Transverse colon (tissue), 4 donors: ENCODE results near the gene POMT1. TPM values are rescaled to one million over a fixed set of nuclear protein-coding genes. Genes with fewer than 3 reads are reported as not detected.
"Not testable (repeated sequence)": the region's sequence is repeated elsewhere in the genome, so short reads cannot be mapped to it uniquely, and the experiment has no call there.

Source experiments
- DNase-seq: peaks from one replicate; pipeline ENCODE4 v3.0.0-alpha.2; 2019
- H3K27ac ChIP-seq, 4 donors: fragments of 200-600 bp; sonication (generic); 2 replicates each; pipeline ENCODE4 v1.5.1; 2016 to 2018; ENCODE audit warnings: inconsistent platforms in 4 of 4
- H3K27me3 ChIP-seq: fragments of 200-600 bp; sonication (generic); 2 replicates; pipeline ENCODE4 v1.5.1; 2017; ENCODE audit warnings: inconsistent platforms
- H3K36me3 ChIP-seq, 4 donors: fragments of 200-600 bp; sonication (generic); 2 replicates each; pipeline ENCODE4 v1.5.1; 2017 to 2019; ENCODE audit warnings: inconsistent platforms in 4 of 4
- H3K4me1 ChIP-seq, 4 donors: fragments of 200-600 bp; sonication (generic); 2 replicates each; pipeline ENCODE4 v1.5.1; 2017 to 2020; ENCODE audit warnings: inconsistent platforms in 4 of 4
- H3K4me3 ChIP-seq, 4 donors: fragments of 200-600 bp; sonication (generic); 1 replicate in 1 of 4; 2 replicates in 3 of 4; pipeline versions ENCODE4 v1.5.1 to v1.6.1; 2017 to 2019; ENCODE audit warnings: inconsistent platforms in 4 of 4
- H3K9me3 ChIP-seq, 2 donors: fragments of 200-600 bp; sonication (generic); 2 replicates each; pipeline ENCODE4 v1.5.1; 2017 to 2019; ENCODE audit warnings: inconsistent platforms in 2 of 2
- EP300 ChIP-seq: sonication (generic); formaldehyde crosslinking; IDR thresholded peaks from one replicate; pipeline ENCODE4 v1.6.1; 2017; ENCODE audit warnings: antibody characterized with exemption, low read depth
- POLR2A ChIP-seq: fragments of 450-650 bp; IDR thresholded peaks from one replicate; pipeline ENCODE4 v1.6.1; 2016; ENCODE audit warnings: antibody characterized with exemption, mild to moderate bottlenecking, moderate library complexity
- POLR2AphosphoS5 ChIP-seq, 3 donors: sonication (generic); formaldehyde crosslinking; IDR thresholded peaks; one replicate each; pipeline ENCODE4 v1.6.1; 2016; ENCODE audit warnings: antibody characterized with exemption in 3 of 3
- WGBS, 2 donors: methylation state at CpG; one replicate each; pipeline ENCODE4 v1.1.5; 2018; ENCODE audit warnings: low coverage in 1 of 2; 5-methylcytosine and 5-hydroxymethylcytosine counted together
- in situ Hi-C, 4 donors: fragments of 200-750 bp; cut with MboI; loops; one replicate each; pipeline versions ENCODE4 v1.15.0 to v1.15.1; 2017; ENCODE audit warnings: low sequenced_read_pairs in 3 of 4, low pct_ligation_motif_present in 1 of 4, low pct_unique_long_range_greater_than_20kb in 1 of 4
- intact Hi-C: fragments of 100-400 bp; cut with DNase I; formaldehyde crosslinking; loops from one replicate; pipeline ENCODE4 v1.15.1; 2023; ENCODE audit warnings: low total_unique reads
- total RNA-seq, 4 donors: library from RNA; depleted of rRNA; stranded (reverse); fragments of >200 nt; gene quantifications; one replicate each; pipeline ENCODE4 v1.1.0, GENCODE V29; 2016
- TF ChIP-seq, protein P1 (sequence below), 5 experiments: fragments of 200-600 bp in 3 of 5; fragments of 450-650 bp in 2 of 5; sonication (generic) in 3 of 5; IDR thresholded peaks; 1 replicate in 2 of 5; 2 replicates in 3 of 5; pipeline ENCODE4 v1.5.1; 2016 to 2017; ENCODE audit warnings: antibody characterized with exemption in 5 of 5, inconsistent platforms in 3 of 5, mild to moderate bottlenecking in 2 of 5, moderate library complexity in 1 of 5

POMT1 gene
- total RNA-seq, 4 donors from 2014 or later, result 37.5 to 178 (median 69.5) TPM

DNA sequence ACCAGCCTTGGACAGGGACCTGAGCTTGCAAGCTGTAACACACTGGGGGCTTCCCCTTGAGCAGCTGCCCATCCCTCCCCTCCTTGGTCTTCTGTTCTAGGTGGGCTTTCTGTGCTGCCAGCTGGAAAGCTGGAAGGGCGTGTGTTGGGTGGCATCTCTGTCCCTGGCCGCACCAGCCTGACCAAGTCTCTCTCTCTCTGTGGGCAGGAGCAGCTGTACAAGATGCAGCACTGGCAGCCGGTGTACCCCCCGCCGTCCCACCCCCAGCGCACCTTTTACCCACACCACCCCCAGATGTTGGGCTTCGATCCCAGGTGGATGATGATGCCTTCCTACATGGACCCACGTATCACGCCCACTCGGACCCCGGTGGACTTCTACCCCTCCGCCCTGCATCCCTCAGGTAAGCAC lies 32.1 kb upstream of the POMT1 start:
- no peak overlapping the region for H3K27ac ChIP-seq
- DNase-seq, result no peak
- TF ChIP-seq, protein P1, sequence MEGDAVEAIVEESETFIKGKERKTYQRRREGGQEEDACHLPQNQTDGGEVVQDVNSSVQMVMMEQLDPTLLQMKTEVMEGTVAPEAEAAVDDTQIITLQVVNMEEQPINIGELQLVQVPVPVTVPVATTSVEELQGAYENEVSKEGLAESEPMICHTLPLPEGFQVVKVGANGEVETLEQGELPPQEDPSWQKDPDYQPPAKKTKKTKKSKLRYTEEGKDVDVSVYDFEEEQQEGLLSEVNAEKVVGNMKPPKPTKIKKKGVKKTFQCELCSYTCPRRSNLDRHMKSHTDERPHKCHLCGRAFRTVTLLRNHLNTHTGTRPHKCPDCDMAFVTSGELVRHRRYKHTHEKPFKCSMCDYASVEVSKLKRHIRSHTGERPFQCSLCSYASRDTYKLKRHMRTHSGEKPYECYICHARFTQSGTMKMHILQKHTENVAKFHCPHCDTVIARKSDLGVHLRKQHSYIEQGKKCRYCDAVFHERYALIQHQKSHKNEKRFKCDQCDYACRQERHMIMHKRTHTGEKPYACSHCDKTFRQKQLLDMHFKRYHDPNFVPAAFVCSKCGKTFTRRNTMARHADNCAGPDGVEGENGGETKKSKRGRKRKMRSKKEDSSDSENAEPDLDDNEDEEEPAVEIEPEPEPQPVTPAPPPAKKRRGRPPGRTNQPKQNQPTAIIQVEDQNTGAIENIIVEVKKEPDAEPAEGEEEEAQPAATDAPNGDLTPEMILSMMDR (IDR thresholded peaks at IDR 0.05), result no peak
- TF ChIP-seq POLR2A (no peak), EP300 (no peak), POLR2AphosphoS5 (IDR thresholded peaks at IDR 0.05) (no peak)
- intact Hi-C loops (loop anchor here (10.0 kb wide), 1 partner anchor 126 kb away; no protein-coding TSS in a partner anchor), in situ Hi-C loops (loop anchor here in 1 of 4 donors (25.0 kb wide), 1 partner anchor 308 kb away; no protein-coding TSS in a partner anchor)
- H3K36me3 ChIP-seq, result peaks cover 0 to 84% (median 35%) of the 10 kb centered on the region in 4 donors
- no peaks in the 10 kb centered on the region for H3K9me3 ChIP-seq
- WGBS, 2 donors, result 98% methylated on average over 12 of the region's 12 CpGs; no CpG with 5 or more reads in 1 of the 2 donors
- no peaks in the 10 kb centered on the region for H3K27me3 ChIP-seq
- no peak overlapping the region for H3K4me3 ChIP-seq
- no peaks in the 10 kb centered on the region for H3K4me1 ChIP-seq

DNA sequence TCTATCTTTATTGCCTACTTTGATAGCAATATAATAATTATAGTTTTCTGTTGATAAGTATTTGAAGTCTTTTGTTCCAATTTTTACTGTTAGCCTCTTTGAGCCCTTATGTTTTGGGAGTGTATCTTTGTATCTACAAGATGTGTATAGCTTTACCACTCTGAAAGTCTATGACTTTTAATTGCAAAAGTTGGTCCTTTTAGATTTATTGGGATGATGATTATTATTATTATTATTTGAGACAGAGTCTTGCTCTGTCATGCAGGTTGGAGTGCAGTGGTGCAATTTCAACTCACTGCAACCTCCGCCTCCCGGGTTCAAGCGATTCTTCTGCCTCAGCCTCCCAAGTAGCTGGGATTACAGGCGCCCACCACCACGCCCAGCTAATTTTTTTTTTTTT lies 30.6 kb upstream of the POMT1 start:
- not testable (repeated sequence) for H3K27ac ChIP-seq, H3K9me3 ChIP-seq, H3K4me3 ChIP-seq, DNase-seq, H3K4me1 ChIP-seq, H3K27me3 ChIP-seq
- in situ Hi-C loops, result loop anchor here in 1 of 4 donors (25.0 kb wide), 1 partner anchor 310 kb away; no protein-coding TSS in a partner anchor
- WGBS, 2 donors, result 94 to 98% methylated on average over 3 to 5 of the region's 5 CpGs
- intact Hi-C loops, result loop anchor here (10.0 kb wide), 1 partner anchor 127 kb away; no protein-coding TSS in a partner anchor
- peaks cover 0 to 87% (median 36%) of the 10 kb centered on the region in 4 donors for H3K36me3 ChIP-seq

DNA sequence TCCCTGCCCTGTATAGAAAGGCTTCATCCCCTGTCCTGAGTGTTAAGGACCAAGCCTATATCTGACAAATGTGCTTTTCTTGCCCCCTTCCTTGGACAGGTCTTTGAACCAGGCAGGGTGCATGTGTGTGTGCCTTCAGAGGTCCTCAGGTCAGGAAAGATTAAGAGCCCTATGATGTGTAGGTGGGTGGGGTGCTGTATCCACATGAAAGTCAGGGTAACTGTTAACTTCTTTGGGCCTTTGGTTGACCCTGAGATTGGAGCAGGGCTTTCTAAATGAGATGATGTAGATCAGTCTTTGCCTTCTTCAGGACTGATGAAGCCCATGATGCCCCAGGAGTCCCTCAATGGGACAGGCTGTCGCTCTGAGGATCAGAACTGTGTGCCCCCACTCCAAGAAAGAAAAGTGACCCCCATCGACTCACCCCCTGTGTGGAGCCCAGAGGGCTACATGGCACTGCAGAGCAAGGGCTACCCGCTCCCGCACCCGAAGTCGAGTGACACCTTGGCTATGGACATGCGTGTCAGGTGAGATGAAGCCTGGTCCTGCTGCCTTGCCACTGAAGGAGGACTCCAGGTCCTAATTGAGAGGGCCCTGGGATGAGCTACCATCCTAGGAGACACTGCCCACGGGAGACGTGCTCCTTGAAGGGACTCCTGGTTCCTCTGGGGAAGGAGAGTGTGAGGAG lies 29.4 kb upstream of the POMT1 start:
- DNase-seq, result no peak
- TF ChIP-seq POLR2A (no peak), POLR2AphosphoS5 (IDR thresholded peaks at IDR 0.05) (no peak), EP300 (no peak)
- TF ChIP-seq, protein P1 (IDR thresholded peaks at IDR 0.05), result no peak
- peaks cover 0 to 88% (median 37%) of the 10 kb centered on the region in 4 donors for H3K36me3 ChIP-seq
- 60 to 95% methylated on average over 1 to 9 of the region's 9 CpGs for whole genome bisulfite sequencing, 2 donors
- in situ Hi-C loops, result loop anchor here in 1 of 4 donors (25.0 kb wide), 1 partner anchor 311 kb away; no protein-coding TSS in a partner anchor
- intact Hi-C loops, result loop anchor here (10.0 kb wide), 1 partner anchor 129 kb away; no protein-coding TSS in a partner anchor
- H3K4me3 ChIP-seq, result no peak overlapping the region
- H3K4me1 ChIP-seq, result no peaks in the 10 kb centered on the region
- no peaks in the 10 kb centered on the region for H3K27me3 ChIP-seq
- no peaks in the 10 kb centered on the region for H3K9me3 ChIP-seq
- H3K27ac ChIP-seq, result no peak overlapping the region

DNA sequence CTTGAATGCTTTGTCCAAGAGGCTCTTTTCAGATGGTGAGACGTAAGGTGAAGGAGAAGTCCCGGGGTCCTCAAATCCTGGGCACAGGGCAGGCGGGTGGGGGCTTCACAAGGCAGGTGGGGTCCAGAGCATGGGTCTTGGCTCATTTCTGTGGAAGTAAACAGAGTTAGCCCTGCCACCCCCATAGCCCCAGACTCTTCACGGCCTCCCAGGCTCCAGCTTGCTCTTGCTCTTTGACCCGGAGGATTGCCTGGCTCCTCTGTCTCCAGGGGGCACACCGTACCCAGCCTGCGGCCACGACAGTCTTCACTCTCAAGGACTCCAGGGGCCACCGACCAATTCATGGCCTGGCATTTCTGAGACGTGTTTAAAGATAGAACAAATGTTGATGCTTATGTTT lies 28.8 kb upstream of the POMT1 start:
- DNase-seq, result no peak
- Histone ChIP-seq H3K27ac (no peak overlapping the region), H3K4me1 (no peaks in the 10 kb centered on the region), H3K4me3 (no peak overlapping the region), H3K36me3 (peaks cover 0 to 87% (median 37%) of the 10 kb centered on the region in 4 donors), H3K27me3 (no peaks in the 10 kb centered on the region), H3K9me3 (no peaks in the 10 kb centered on the region)
- intact Hi-C loops (loop anchor here (10.0 kb wide), 1 partner anchor 129 kb away; no protein-coding TSS in a partner anchor), in situ Hi-C loops (loop anchor here in 1 of 4 donors (25.0 kb wide), 1 partner anchor 312 kb away; no protein-coding TSS in a partner anchor)
- TF ChIP-seq, protein P1 (IDR thresholded peaks at IDR 0.05), result no peak
- no peak for TF ChIP-seq POLR2A
- TF ChIP-seq POLR2AphosphoS5 (IDR thresholded peaks at IDR 0.05), result no peak
- no peak for TF ChIP-seq EP300
- 85 to 100% methylated on average over 2 to 10 of the region's 10 CpGs for WGBS, 2 donors
